IMR-90 (cell line): ENCODE data around the gene DPH6. TPM values are rescaled to one million over a fixed set of nuclear protein-coding genes. Genes with fewer than 3 reads are reported as not detected.

ENCODE experiments used
- ATAC-seq: fragments of 200-7000 bp; cut with Tn5 transposase; 2 replicates; pipeline ENCODE4 v1.9.1; 2020; ENCODE audit warnings: low read depth, mild to moderate bottlenecking, moderate library complexity
- BruUV-seq: library from RNA; stranded (reverse); fragments of 400-500 nt; replicated peaks from 2 replicates; lab custom pipeline; 2021; lab: Mats Ljungman, UMichigan
- CTCF ChIA-PET: fragments of 300-600 bp; formaldehyde crosslinking; extraction: SDS; loops from one replicate; lab custom pipeline; 2021; ENCODE audit warnings: antibody characterized with exemption; lab: Yijun Ruan, JAX
- POLR2A ChIA-PET: fragments of 300-600 bp; sonication (Branson Sonifier 250); formaldehyde crosslinking; loops from one replicate; lab custom pipeline; 2022; ENCODE audit warnings: antibody characterized with exemption; ENCODE audit not compliant: unreplicated experiment; lab: Charles Lee
- DNase-seq: peaks from one replicate; pipeline ENCODE4 v3.0.0; 2013
- H2AFZ ChIP-seq: replicated peaks from 2 replicates; pipeline ENCODE3; 2013; ENCODE audit warnings: low read length, mild to moderate bottlenecking; ENCODE audit not compliant: poor library complexity
- H2AK5ac ChIP-seq: 2 replicates; pipeline ENCODE4 v1.6.1; 2013; ENCODE audit warnings: low read depth, low read length, inconsistent platforms
- H2AK9ac ChIP-seq: replicated peaks from 2 replicates; pipeline ENCODE3; 2013; ENCODE audit warnings: mild to moderate bottlenecking, low read depth, low read length, moderate library complexity; ENCODE audit not compliant: poor library complexity
- H2BK120ac ChIP-seq: 2 replicates; pipeline ENCODE4 v1.6.1; 2013; ENCODE audit warnings: low read depth, low read length, inconsistent platforms
- H2BK15ac ChIP-seq: 3 replicates; pipeline ENCODE4 v1.6.1; 2013; ENCODE audit warnings: low read depth, low read length, inconsistent platforms
- H2BK20ac ChIP-seq: 2 replicates; pipeline ENCODE4 v1.6.1; 2013; ENCODE audit warnings: low read depth, mild to moderate bottlenecking, inconsistent platforms, low read length, moderate library complexity
- H2BK5ac ChIP-seq: 2 replicates; pipeline ENCODE4 v1.6.1; 2013; ENCODE audit warnings: mild to moderate bottlenecking, low read depth, low read length, inconsistent platforms; ENCODE audit not compliant: poor library complexity, severe bottlenecking
- H3K14ac ChIP-seq: replicated peaks from 2 replicates; pipeline ENCODE4 v1.6.1; 2013; ENCODE audit warnings: low read depth, low read length, inconsistent platforms
- H3K18ac ChIP-seq: 2 replicates; pipeline ENCODE4 v1.6.1; 2013; ENCODE audit warnings: low read depth, low read length, control low read depth
- H3K23ac ChIP-seq: 2 replicates; pipeline ENCODE4 v1.6.1; 2013; ENCODE audit warnings: low read depth, low read length, inconsistent platforms
- H3K27ac ChIP-seq: 2 replicates; pipeline ENCODE4 v1.5.1; 2013; ENCODE audit warnings: mild to moderate bottlenecking, control low read depth, low read length; ENCODE audit not compliant: insufficient read depth
- H3K27me3 ChIP-seq: 2 replicates; pipeline ENCODE4 v1.6.1; 2013; ENCODE audit warnings: low read length; ENCODE audit not compliant: control insufficient read depth, insufficient read depth
- H3K36me3 ChIP-seq: 2 replicates; pipeline ENCODE4 v1.6.1; 2013; ENCODE audit warnings: low read length, mixed read lengths; ENCODE audit not compliant: control insufficient read depth, insufficient read depth
- H3K4ac ChIP-seq: 2 replicates; pipeline ENCODE4 v1.6.1; 2013; ENCODE audit warnings: low read depth, low read length, inconsistent platforms
- H3K4me1 ChIP-seq: 2 replicates; pipeline ENCODE4 v1.6.1; 2013; ENCODE audit warnings: low read length, mixed read lengths; ENCODE audit not compliant: control insufficient read depth, insufficient read depth
- H3K4me2 ChIP-seq: 2 replicates; pipeline ENCODE4 v1.6.1; 2013; ENCODE audit warnings: low read depth, mild to moderate bottlenecking, control low read depth, low read length, moderate library complexity
- H3K4me3 ChIP-seq: 2 replicates; pipeline ENCODE4 v1.5.1; 2013; ENCODE audit warnings: low read depth, mild to moderate bottlenecking, control low read depth, low read length, moderate library complexity; ENCODE audit not compliant: insufficient read depth
- H3K56ac ChIP-seq: 2 replicates; pipeline ENCODE4 v1.6.1; 2013; ENCODE audit warnings: low read length, inconsistent platforms; ENCODE audit not compliant: insufficient read depth; ENCODE audit errors: extremely low read depth
- H3K79me1 ChIP-seq, 2 experiments: 2 replicates each; pipeline ENCODE4 v1.6.1; 2013; ENCODE audit warnings: low read length in 2 of 2, inconsistent platforms in 1 of 2, low read depth in 1 of 2
- H3K9ac ChIP-seq: 2 replicates; pipeline ENCODE4 v1.6.1; 2013; ENCODE audit warnings: low read depth, low read length, control low read depth
- H3K9me1 ChIP-seq: 2 replicates; pipeline ENCODE4 v1.6.1; 2013; ENCODE audit warnings: low read length, inconsistent platforms; ENCODE audit not compliant: insufficient read depth
- H3K9me3 ChIP-seq: 2 replicates; pipeline ENCODE4 v1.6.1; 2013; ENCODE audit warnings: low read length; ENCODE audit not compliant: control insufficient read depth, insufficient read depth
- H4K20me1 ChIP-seq: 2 replicates; pipeline ENCODE4 v1.6.1; 2013; ENCODE audit warnings: low read length, inconsistent platforms; ENCODE audit not compliant: insufficient read depth
- H4K5ac ChIP-seq: 2 replicates; pipeline ENCODE4 v1.6.1; 2013; ENCODE audit warnings: mild to moderate bottlenecking, low read depth, low read length, control low read depth
- H4K8ac ChIP-seq, 2 experiments: 2 replicates each; pipeline ENCODE4 v1.6.1; 2013; ENCODE audit warnings: low read depth in 2 of 2, low read length in 2 of 2, control low read depth in 1 of 2, inconsistent platforms in 1 of 2
- H4K91ac ChIP-seq: 2 replicates; pipeline ENCODE4 v1.6.1; 2013; ENCODE audit warnings: low read depth, low read length, inconsistent platforms; ENCODE audit not compliant: insufficient read depth
- FOS ChIP-seq: fragments of 150-350 bp; IDR thresholded peaks from 2 replicates; pipeline ENCODE4 v1.6.1; 2016; ENCODE audit warnings: low read depth, low read length
- RCOR1 ChIP-seq: IDR thresholded peaks from 2 replicates; pipeline ENCODE4 v1.6.1; 2012; ENCODE audit warnings: mild to moderate bottlenecking, low read length, improper control_type of control experiment; ENCODE audit not compliant: insufficient replicate concordance
- WGBS, 2 experiments: methylation state at CpG; one replicate each; pipeline versions ENCODE4 v1.1.5 to v1.1.7; 2013; ENCODE audit warnings: missing lambda C conversion rate in 2 of 2; ENCODE audit not compliant: insufficient read length in 1 of 2; ENCODE audit errors: extremely low coverage in 2 of 2; 5-methylcytosine and 5-hydroxymethylcytosine counted together
- dilution Hi-C: fragments of 300-500 bp; cut with HindIII; formaldehyde crosslinking; loops from one replicate; pipeline ENCODE4 v1.14.3; 2018; ENCODE audit warnings: low sequenced_read_pairs; ENCODE audit not compliant: unreplicated experiment
- in situ Hi-C: fragments of 300-500 bp; cut with MboI; formaldehyde crosslinking; loops from 3 replicates; pipeline ENCODE4 v1.14.3; 2019; ENCODE audit warnings: low sequenced_read_pairs, inconsistent platforms, mixed read lengths
- intact Hi-C: fragments of 100-400 bp; cut with micrococcal nuclease; formaldehyde crosslinking; loops from 2 replicates; pipeline ENCODE4 v1.10.0; 2022
- polyA plus RNA-seq, 3 experiments: library from polyadenylated mRNA; depleted of rRNA; stranded (reverse); fragments of >200 nt; gene quantifications; 2 replicates each; pipeline ENCODE4 v1.2.3, GENCODE V29; 2012; ENCODE audit warnings: low replicate concordance in 1 of 3
- total RNA-seq: library from RNA; depleted of rRNA; stranded (reverse); fragments of >200 nt; gene quantifications from 2 replicates; pipeline ENCODE4 v1.2.3, GENCODE V29; 2012

DPH6 gene
- total and polyA plus RNA-seq, 2 of the 4 experiments (the other 2 are of a cell fraction), result 6.1 to 8.1 TPM

DNA sequence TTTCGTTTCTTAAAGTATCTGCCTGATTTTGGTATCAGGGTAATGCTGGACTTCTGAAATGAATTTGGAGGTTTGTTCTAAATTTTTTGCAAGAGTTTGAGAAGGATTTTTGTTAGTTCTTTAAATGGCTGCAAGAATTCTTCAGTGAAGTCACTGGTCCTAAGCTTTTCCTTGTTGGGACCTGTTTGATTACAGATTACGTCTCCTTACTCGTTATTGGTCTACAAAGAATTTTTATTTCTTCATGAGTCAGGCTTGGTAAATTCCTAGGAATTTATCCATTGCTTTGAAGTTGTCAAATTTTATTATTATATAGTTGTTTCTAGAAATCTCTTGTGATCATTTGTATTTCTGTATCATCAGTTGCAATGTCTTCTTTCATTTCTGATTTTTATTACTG is 196.0 kb downstream of the DPH6 start:
- H2BK20ac ChIP-seq, result no peak overlapping the region
- no peaks in the 10 kb centered on the region for H3K9me1 ChIP-seq
- H3K4me1 ChIP-seq, result no peaks in the 10 kb centered on the region
- no peak overlapping the region for H2BK5ac ChIP-seq
- 0 out of 2 replicates have a peak, but pooled peaks cover 1% of the 10 kb centered on the region for H3K9me3 ChIP-seq
- dilution Hi-C loops (no loop called here), in situ Hi-C loops (no loop called here), intact Hi-C loops (no loop called here)
- no peak overlapping the region for H4K91ac ChIP-seq
- H4K8ac ChIP-seq, result no peak overlapping the region
- no peak overlapping the region for H3K4ac ChIP-seq
- H4K20me1 ChIP-seq, result no peaks in the 10 kb centered on the region
- POLR2A ChIA-PET, result no interaction called here
- no peak overlapping the region for H3K18ac ChIP-seq
- no peak overlapping the region for H3K9ac ChIP-seq
- ATAC-seq (no peak), DNase-seq (no peak)
- no peaks in the 10 kb centered on the region for H3K27me3 ChIP-seq
- WGBS, 2 experiments, result 100% methylated on average over 1 of the region's 3 CpGs; no CpG with 5 or more reads in 1 of the 2 experiments
- no peak overlapping the region for H2BK120ac ChIP-seq
- no peak for TF ChIP-seq RCOR1
- TF ChIP-seq FOS, result no peak
- no peaks in the 10 kb centered on the region for H3K79me1 ChIP-seq
- H2BK15ac ChIP-seq, result no peak overlapping the region
- H3K4me3 ChIP-seq, result no peak overlapping the region
- H3K27ac ChIP-seq, result no peak overlapping the region
- H2AK9ac ChIP-seq, result no peak overlapping the region
- H3K36me3 ChIP-seq, result no peaks in the 10 kb centered on the region
- H3K4me2 ChIP-seq, result no peak overlapping the region
- no peak overlapping the region for H2AFZ ChIP-seq
- BruUV-seq, result no TSS peak
- no peak overlapping the region for H3K14ac ChIP-seq
- no peak overlapping the region for H3K23ac ChIP-seq
- CTCF ChIA-PET, result interaction anchor here (0.6 kb wide), 1 partner anchor 38 kb away, joined by 3 read pairs; no protein-coding TSS in a partner anchor
- no peak overlapping the region for H3K56ac ChIP-seq
- H2AK5ac ChIP-seq, result no peak overlapping the region
- no peak overlapping the region for H4K5ac ChIP-seq
